NCI-H2107 treated with DMSO at 0.1 percent for 48 hours (cell line): ENCODE results near the gene MYH11.
"Not testable (repeated sequence)": the region's sequence is repeated elsewhere in the genome, so short reads cannot be mapped to it uniquely, and the experiment has no call there.

Experiments
- DNase-seq: peaks from one replicate; lab custom pipeline; 2025; ENCODE audit not compliant: unreplicated experiment; lab: John Stamatoyannopoulos, UW

Gene MYH11

GRCh38 chr16:15879255-15879811 is 22.5 kb upstream of the MYH11 start:
- peak; percentile 46 for DNase-seq

GRCh38 chr16:15876503-15876902 is 19.7 kb upstream of the MYH11 start:
- DNase-seq: no peak

- DNase-seq: peak; percentile 15
Observed at GRCh38 chr16:15874745-15875314, 18.0 kb upstream of the MYH11 start.

GRCh38 chr16:15873737-15874136 is 16.9 kb upstream of the MYH11 start:
- DNase-seq: no peak

GRCh38 chr16:15873301-15873700 is 16.5 kb upstream of the MYH11 start:
- no peak for DNase-seq

- no peak for DNase-seq
Observed at GRCh38 chr16:15870011-15870410, 13.2 kb upstream of the MYH11 start.

- DNase-seq: no peak
Observed at GRCh38 chr16:15866451-15866850, 9.6 kb upstream of the MYH11 start.

GRCh38 chr16:15865742-15866141 is 8.9 kb upstream of the MYH11 start:
- DNase-seq: no peak

- DNase-seq: no peak
Observed at GRCh38 chr16:15864939-15865338, 8.1 kb upstream of the MYH11 start.

GRCh38 chr16:15861996-15862395 is 5.2 kb upstream of the MYH11 start:
- DNase-seq: no peak

GRCh38 chr16:15858921-15859668 is 2.3 kb upstream of the MYH11 start:
- no peak for DNase-seq

GRCh38 chr16:15857724-15858560 is 1.1 kb upstream of the MYH11 start:
- no peak for DNase-seq

- no peak for DNase-seq
Observed at GRCh38 chr16:15856182-15856581, 646 bp downstream of the MYH11 start.

GRCh38 chr16:15855704-15856003 is 1.2 kb downstream of the MYH11 start:
- DNase-seq: no peak

GRCh38 chr16:15854906-15855703 is 1.7 kb downstream of the MYH11 start:
- DNase-seq: no peak

GRCh38 chr16:15854061-15854460 is 2.8 kb downstream of the MYH11 start:
- DNase-seq: no peak

- no peak for DNase-seq
Observed at GRCh38 chr16:15853021-15853420, 3.8 kb downstream of the MYH11 start.

GRCh38 chr16:15850555-15850954 is 6.3 kb downstream of the MYH11 start:
- not testable (repeated sequence) for DNase-seq

- no peak for DNase-seq
Observed at GRCh38 chr16:15849209-15849981, 7.4 kb downstream of the MYH11 start.

- no peak for DNase-seq
Observed at GRCh38 chr16:15847611-15848175, 9.1 kb downstream of the MYH11 start.
